HG03060 (cell line): Measurements from ENCODE around the gene CMYA5.
"Not testable (repeated sequence)": the region's sequence is repeated elsewhere in the genome, so short reads cannot be mapped to it uniquely, and the experiment has no call there.

Experiments used
- ATAC-seq: cut with Tn5 transposase; IDR thresholded peaks from one replicate; pipeline ENCODE4 v1.9.1; 2021; ENCODE audit warnings: low read depth, moderate number of reproducible peaks; ENCODE audit not compliant: unreplicated experiment

CMYA5 gene

DNA sequence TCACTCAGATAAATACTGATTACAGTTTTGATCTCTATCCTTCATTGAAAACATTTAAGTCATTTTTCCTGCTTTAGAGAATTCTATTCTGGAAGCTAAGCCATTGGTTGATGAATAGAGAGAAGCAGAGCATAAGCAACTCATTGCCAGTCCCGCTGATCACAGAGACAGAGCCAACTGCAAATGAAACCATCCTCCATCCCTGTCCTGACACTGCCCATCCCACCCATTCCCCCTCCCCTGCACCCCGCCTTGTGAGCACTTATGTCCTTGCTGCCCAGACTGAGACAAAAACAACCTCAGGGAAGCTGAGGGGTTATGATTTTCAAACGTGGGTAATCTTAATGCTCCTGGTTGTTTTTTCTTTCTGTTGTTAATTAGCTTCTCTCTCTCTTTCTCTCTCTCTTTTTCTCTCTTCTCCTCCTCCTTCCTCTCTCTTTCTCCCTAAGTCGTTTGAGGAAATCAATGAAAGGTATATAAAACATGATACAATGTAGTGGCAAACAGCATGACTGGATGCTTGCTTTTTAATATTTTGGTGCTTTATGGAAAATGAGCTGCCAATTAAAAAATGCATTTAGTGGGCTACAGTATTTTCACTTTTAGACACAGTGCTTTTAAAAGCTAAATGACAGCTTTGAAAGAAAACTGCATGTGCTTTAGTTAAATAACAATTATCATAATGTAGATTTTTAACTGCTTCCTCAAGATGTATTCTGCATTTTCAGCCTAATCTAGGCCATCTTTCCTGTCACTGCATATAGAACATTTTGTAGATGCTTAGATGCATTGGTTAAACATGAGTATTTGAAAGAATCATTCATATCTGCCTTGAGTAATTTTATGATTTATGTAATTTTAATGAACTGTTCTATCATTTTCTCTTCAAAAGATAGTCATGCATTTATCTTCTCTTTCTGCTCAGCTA is 57.3 kb downstream of the CMYA5 start:
- no peak for ATAC-seq

DNA sequence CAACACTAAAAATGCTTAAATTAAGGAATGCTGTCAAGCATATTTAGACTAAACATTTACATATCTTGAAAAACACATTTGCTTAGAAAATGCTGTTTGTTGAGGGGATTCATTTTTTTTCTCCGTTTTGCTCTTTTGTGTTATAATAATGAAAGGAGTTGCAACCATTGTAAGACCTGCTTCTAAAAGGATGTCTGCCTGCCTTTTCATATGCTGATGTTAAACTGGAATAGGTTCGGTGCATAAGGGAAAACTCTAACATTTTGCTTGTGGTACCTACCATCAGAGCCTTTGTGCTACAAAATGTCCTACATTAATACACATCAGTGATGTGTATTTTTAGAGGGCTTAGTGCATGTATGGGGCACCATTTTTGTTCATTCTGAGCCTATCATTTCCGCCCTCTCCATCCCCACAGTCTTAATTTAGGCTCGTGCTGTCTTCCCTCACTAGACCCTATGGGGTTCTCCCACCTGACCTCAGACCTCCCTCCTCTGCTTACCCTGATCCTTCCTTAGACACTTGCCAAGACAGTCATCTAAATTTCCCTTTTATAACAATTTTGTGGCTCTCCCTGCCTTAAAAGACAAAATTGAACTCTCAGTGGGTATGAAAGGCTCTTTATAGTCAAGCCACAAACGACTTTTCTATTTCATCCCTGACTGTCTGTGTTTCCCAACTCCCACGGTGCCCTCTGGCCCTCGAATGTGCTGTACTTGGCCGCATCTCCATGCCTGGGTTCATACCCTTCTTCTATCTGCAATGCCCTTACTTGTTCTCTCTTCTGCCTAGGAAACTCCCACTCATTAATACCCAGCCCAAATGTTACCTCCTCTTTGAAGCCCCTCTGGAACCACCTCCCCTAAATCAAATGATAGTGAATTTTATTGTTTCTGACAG is 61.2 kb downstream of the CMYA5 start:
- ATAC-seq = no peak

DNA sequence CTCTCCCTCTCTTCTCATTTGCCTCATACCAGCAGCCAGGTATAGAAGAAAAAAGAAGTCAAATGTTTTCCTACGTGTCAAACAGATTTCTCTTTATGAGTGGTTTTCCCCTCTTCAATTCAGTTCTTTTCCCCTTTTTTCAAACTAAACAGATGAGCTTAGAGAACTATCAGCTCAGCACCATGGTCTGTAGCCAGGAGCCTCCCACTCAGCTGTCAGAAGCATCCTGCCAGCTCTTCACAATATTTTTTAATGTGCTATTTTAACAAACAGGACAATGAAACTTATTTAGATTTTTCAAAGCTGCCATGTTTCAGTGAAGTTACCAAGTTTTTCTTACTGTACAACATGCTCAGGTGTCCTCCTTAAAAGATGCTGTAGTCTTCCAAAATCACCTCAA is 63.5 kb downstream of the CMYA5 start:
- no peak for ATAC-seq

DNA sequence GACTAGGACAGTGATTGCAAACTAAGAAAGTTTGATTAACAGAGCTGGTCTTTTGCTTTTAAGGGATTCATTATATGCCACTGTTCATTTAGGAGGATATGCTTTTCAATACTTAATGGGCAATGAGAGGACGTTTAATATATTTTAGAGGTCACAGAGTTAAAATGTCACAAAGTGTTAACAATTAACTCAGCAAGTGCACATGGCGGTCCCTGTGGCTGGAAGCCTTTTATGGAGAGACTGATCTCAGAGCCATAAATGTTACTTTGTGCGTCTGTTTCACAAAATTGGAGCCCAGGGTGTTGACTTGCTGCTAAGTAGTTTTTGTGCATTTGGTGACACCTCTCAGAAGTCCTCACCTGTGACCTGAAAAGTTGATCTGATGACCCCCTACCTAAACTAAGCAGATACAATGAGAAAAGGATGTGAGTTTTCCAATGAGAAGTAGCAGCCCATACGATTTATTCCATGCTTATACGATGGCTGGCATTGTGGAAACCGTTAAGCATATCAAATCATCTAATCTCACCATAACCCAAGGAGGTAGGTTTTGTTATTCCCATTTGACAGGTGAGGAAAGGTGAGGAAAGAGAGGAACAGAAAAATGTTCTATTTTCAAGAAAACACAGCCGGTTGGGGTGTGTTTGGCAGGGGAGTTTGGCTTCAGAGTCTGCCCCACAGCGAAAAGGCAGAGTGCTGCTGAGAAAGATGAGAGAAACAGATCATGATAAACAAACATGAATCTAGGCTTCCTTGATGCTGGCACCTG is 64.4 kb downstream of the CMYA5 start:
- ATAC-seq = no peak

DNA sequence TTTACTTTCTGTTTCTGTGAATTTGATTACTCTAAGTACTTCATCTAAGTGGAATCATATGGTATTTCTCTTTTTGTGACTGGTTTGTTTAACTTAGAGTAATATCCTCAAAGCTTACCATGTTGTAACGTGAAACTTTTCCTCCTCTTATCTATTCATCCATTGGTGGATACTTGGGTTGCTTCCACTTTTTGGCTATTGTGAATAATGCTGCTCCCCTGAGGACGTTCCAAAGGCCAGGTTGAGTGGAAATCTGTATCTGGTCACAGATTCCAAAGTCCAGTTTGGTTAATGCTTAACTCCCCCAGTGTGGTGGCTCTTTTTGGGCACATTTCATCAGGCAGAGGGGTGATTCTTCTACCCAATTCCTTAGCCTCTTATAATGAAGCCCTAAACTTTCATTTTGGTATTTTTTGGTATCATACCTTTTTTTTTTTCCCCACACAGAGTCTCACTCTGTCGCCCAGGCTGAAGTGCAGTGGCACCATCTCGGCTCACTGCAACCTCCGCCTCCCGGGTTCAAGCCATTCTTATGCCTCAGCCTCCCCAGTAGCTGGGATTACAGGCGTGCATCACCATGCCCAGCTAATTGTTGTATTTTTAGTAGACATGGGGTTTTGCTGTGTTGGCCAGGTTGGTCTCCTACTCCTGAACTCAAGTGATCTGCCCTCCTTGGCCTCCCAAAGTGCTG is 65.4 kb downstream of the CMYA5 start:
- no peak for ATAC-seq

DNA sequence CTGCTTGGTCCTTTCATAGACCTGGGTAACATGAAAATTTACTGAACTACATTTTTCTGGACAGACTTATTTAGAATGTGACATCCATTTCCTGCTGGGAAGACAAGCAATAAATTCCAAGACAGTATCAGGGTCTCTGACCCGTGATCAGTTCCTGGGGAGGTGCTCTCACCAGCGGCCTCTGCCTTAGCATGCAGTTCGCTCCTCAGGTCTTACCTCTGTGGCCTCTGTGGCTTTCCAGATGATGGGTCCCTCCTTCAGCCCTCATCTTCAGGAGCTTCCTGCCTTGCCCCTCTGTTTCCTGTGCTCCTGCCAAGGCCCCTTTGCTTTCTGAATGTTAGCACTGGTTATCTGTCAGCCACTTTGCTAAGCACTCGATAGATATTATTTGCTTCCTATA is 66.4 kb downstream of the CMYA5 start:
- no peak for ATAC-seq

DNA sequence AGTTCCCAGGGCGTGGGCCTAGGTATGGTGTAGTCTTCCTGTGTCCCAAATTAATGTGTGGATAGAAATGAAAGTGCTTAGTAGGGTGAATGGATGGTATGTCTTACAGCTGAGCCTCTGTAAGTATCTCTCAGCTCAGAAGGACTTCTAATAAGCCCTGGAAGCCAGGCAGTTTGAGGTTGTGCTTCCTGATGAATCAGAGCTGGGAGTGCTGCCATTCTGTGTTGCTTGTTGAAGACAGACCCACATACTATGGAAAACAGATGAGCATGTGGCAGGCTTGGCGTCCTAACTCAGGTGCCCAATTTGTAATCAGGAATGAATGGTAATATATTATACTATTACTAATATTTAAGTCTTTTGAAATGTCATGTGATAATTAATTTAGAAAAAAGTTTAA is 69.8 kb downstream of the CMYA5 start:
- ATAC-seq = no peak

DNA sequence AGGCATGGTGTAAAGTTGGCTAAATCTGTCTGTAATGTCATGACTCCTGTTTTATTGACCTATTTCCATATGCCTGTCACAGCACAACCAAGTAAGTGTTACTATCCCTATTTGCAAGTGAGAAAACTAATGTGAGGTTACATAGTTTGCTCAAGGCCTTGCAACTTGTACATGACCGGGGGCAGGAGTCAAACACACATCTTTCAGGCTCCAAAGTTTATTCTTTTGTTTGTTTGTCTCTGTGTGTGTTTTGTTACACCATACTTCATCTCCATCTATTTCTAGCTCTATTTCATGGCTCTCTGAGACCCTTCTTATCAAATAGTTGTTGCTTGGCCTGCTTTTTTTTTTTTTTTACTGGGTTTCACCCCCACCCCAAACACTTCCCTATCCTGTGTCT is 70.2 kb downstream of the CMYA5 start:
- ATAC-seq = no peak

DNA sequence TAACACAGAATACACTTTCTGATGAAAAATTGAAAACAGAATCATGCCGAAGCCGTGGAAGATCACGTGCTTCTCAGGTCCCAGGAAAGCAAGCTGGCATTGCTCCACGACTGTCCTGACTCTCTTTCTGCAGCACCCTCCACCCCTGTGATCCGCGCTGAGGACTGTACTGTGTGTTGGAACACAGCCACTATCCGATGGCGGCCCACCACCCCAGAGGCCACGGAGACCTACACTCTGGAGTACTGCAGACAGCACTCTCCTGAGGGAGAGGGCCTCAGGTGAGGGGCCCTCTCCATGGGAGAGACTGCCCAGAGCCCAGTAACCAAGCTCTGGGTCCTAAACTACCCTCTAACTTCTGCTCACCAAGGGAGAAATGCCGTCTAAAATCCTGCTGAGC is 73.3 kb downstream of the CMYA5 start:
- ATAC-seq = no peak

DNA sequence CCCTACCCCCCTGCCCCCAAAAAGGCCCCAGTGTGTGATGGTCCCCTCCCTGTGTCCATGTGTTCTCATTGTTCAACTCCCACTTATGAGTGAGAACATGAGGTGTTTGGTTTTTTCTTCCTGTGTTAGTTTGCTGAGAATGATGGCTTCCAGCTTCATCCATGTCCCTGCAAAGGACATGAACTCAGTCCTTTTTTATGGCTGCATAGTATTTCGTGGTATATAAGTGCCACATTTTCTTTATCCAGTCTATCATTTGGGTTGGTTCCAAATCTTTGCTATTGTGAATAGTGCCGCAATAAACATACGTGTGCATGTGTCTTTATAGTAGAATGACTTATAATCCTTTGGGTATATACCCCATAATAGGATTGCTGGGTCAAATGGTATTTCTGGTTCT is 74.5 kb downstream of the CMYA5 start:
- not testable (repeated sequence) for ATAC-seq

DNA sequence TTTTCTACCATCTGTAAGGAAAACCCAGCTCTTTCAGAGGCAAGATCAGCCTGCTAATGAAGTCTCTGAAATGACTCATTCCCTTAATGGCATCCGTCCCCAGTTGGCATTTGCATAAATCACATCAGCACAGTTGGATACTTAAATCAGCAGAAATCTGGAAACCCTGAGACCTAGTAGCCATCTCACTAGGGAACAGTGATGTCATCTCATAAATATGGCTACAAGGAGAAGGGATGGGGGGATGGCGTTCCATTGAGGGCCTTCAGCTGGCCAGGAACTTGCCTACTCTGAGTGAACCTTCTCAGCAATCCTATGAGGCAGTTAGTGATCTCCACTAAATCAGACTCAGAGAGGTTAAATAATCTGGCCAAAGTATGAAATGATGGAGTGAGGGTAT is 81.8 kb downstream of the CMYA5 start:
- ATAC-seq = no peak

DNA sequence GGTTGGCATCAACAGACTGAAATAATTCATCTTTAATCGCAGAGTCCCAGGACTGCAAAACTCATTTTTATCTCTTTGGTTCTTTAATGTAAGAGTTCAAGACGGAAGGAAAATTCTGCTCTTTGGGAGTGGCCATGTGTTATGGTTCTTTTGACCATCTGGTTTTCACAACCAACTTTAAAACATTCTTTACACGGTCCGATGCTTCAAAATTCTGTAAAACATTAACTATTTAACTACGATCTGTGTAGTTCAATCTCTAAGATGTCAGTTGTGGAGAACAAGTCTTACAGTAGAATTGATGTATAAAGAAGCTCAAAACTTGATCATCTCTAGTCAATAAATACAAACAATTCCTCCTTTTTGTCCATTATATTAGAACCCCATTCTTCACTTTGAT is 83.0 kb downstream of the CMYA5 start:
- no peak for ATAC-seq

DNA sequence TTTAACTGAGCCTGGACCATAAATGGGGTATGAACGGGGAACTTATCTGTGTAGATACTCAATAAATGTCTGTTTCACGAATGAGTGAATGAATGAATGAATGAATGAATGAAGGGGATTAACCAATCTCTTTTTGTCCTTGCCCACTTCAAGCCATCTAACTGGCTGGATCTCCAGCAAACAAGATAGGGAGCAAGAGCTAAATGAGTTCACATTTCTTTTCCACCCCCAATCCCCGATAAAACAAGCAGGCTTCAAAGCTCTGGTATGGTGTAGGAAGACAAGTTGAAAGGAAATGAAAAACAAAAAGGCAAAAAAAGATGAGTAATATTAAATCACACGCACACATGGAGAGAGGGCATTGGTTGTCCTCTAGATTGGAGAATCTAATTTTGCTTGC is 84.0 kb downstream of the CMYA5 start:
- ATAC-seq = no peak

DNA sequence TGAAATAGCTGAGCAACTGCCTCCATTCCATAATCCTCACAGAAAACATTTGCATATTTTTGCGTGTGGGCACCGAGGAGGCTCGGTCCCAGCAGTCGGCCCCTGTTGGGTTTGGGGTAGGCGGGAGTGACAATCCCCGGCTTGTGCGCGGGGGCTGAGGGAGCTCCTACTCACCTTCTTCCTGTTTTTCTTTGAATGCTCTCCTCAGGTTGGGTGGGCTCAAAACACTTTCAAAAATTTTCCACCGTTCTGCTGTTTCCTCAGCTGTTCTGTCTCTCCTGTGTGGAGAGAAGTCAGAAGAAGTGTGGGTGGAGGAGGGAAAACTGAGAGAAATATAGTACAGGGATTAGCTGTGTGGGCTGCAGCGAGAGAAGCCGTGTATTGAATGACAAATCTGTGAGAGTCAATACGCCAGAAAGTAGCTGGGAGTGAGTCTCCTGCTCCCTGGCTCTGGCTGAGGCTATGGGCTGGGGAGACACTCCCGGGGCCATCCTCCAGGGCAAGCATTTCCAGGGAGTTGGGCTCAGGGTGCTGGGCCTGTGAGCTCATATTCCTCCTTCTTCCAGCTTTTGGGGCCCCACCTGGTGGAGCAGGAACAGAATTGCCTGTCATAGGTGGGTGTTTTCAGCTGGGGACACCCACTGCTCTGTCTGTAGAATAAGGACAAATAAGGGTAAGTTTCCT is 84.7 kb downstream of the CMYA5 start:
- ATAC-seq = no peak

DNA sequence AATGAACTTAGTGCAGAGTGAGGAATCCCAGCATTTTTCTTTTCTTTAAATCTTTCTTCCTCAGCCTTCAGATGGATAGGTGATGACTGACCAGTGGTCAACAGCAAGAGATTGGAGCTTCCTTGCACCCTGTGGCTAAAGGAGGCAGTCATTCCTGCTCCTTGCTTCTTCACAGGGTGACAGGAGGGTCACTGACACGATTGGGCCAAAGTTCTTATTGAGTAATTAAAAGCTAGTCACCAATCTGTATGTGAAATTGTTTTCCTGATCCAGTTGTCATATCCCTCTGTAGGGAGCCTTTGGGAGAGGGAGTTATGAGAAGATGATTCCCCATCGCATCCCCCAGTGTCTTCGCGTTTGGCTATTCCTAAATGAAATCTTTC is 85.2 kb downstream of the CMYA5 start:
- no peak for ATAC-seq

DNA sequence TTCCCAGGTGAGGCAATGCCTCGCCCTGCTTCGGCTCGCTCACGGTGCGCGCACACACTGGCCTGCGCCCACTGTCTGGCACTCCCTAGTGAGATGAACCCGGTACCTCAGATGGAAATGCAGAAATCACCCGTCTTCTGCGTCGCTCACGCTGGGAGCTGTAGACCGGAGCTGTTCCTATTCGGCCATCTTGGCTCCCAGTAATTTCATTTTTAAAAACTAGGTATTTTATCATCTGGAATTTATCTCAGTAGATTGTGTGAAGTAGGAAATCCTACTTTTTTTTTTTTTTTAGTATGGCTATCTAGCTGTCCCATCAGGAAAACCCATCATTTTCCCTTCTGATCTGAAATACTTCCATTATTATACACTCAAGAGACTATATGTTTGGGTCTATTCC is 95.1 kb downstream of the CMYA5 start:
- ATAC-seq = not testable (repeated sequence)

DNA sequence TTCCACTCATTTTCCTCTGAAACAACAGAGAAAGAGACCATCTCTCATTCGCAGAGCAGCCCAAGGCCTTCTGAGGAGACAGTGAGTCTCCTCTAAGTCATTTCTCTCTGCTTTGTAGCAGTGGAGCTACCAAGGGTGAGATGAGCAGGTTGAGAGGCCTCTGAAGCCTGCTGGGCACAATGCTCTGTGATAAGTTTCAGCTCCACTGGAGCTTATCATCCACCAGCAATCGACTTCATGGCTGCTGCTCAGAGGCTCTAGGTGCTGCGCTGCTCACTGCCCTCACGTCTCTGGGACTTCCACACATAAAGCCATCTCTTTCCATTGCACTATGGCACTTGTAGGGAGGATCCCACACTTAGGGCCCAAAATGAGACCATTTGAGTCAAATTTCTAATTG is 96.3 kb downstream of the CMYA5 start:
- ATAC-seq = no peak

DNA sequence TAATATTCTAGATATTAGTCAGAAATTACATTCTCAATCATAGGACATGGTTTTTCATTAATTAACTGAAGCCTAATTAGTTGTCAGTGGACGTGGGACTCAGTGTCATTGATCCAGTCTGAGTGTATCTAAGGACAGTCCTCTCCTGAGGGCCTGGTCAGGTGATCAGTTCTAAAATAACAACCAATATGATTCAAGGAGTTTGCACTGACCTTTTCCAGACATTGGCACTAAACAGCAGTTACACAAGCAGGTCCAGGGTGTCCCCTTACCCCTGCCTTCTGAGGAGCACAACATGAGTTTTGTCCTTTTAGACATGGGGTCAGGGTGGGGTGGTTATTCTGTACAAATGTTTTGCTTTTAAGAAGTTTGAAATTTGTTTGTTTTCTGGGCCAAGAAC is 97.8 kb downstream of the CMYA5 start:
- ATAC-seq = no peak

DNA sequence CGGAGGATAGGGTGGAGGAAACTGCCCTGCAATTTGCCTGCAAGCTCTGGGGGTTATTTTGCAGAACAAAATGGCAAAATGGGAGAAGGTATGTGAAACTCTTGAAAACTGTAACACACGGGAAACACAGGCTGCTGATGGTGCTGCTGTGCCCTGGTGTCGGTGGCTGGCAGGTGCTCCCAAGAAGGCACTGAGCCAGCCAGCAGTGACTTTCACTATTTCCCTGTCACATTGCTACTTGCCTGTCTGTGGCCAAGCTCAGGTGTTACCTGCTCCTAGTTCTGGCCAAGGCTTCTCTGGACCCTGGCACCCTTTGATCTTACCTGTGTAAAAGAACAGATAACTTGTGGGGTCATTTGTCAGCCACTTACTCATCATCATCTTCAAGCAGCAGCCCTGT is 102.2 kb downstream of the CMYA5 start:
- ATAC-seq = no peak

DNA sequence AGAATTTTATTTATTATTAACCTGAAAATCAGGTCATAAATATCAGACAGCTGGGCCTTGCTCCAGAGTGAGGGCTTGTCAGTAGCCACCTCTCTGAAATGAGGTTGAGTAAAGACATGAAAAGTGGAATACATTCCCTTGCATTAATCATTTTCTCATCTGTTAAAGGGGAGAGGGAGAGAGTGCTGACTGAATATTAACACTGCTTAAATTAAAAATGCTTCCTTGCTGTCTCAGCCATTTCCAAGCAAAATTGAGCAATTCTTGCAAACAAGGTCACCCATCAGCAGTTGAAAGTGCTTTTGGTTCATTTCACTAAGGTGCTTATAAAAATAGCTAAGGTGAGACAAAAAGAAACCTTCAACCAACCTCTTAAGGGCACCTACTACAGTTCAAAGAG is 102.8 kb downstream of the CMYA5 start:
- no peak for ATAC-seq
